GM19438 (cell line): ENCODE results near the gene B4GALNT3.

Experiments
- ATAC-seq: cut with Tn5 transposase; IDR thresholded peaks from one replicate; pipeline ENCODE4 v1.9.1; 2021; ENCODE audit warnings: low read depth; ENCODE audit not compliant: unreplicated experiment

Gene B4GALNT3

GRCh38 chr12:536751-537245 is 77.1 kb downstream of the B4GALNT3 start:
- ATAC-seq, result no peak

- no peak for ATAC-seq
These were observed 78.0 kb downstream of the B4GALNT3 start for GRCh38 chr12:537772-538171.

- ATAC-seq, result no peak
These were observed 79.2 kb downstream of the B4GALNT3 start for GRCh38 chr12:538731-539539.

- no peak for ATAC-seq
These were observed 80.0 kb downstream of the B4GALNT3 start for GRCh38 chr12:539540-540310.

GRCh38 chr12:541676-542324 is 82.1 kb downstream of the B4GALNT3 start:
- no peak for ATAC-seq

- ATAC-seq, result no peak
These were observed 82.8 kb downstream of the B4GALNT3 start for GRCh38 chr12:542395-543113.

- no peak for ATAC-seq
These were observed 83.3 kb downstream of the B4GALNT3 start for GRCh38 chr12:543114-543451.

GRCh38 chr12:544142-544541 is 84.4 kb downstream of the B4GALNT3 start:
- no peak for ATAC-seq

- no peak for ATAC-seq
These were observed 85.3 kb downstream of the B4GALNT3 start for GRCh38 chr12:544941-545635.

- ATAC-seq, result no peak
These were observed 86.1 kb downstream of the B4GALNT3 start for GRCh38 chr12:545835-546234.

GRCh38 chr12:546265-546919 is 86.7 kb downstream of the B4GALNT3 start:
- ATAC-seq, result no peak

GRCh38 chr12:546920-547845 is 87.4 kb downstream of the B4GALNT3 start:
- ATAC-seq, result no peak

GRCh38 chr12:547883-548470 is 88.2 kb downstream of the B4GALNT3 start:
- no peak for ATAC-seq

GRCh38 chr12:549476-550082 is 89.8 kb downstream of the B4GALNT3 start:
- ATAC-seq, result no peak

GRCh38 chr12:550473-551260 is 90.9 kb downstream of the B4GALNT3 start:
- ATAC-seq, result no peak

GRCh38 chr12:552466-552865 is 92.7 kb downstream of the B4GALNT3 start:
- no peak for ATAC-seq
